ENCODE data around the gene ATXN3L. TPM values are rescaled to one million over a fixed set of nuclear protein-coding genes. Genes with fewer than 3 reads are reported as not detected.

ATXN3L gene
- not detected for total RNA-seq

DNA sequence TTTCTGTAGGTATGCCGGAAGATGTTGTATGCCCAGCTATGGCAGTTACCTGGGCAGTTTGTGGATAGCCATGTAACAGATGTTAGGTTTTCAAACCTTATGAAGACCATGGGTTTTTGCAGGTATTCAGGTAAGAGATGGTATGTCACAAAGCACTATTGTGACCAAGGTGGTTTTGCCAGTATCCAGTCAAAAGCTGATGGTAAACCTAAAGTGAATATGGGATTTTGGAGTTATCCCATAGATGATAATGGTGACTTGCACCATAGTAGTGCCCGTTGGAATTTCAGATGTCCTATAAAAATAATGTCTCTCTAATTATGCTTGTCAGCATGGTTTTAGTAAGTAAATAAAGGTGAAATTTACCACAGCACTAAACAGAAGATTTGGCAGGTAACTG lies at the start of gene ATXN3L:
Gene ATXN3L, minus strand, starts transcription at position 101 of the 400 bp plus-strand sequence. CDS start 119 bp downstream, outside the sequence.
- no peak for DNase-seq

DNA sequence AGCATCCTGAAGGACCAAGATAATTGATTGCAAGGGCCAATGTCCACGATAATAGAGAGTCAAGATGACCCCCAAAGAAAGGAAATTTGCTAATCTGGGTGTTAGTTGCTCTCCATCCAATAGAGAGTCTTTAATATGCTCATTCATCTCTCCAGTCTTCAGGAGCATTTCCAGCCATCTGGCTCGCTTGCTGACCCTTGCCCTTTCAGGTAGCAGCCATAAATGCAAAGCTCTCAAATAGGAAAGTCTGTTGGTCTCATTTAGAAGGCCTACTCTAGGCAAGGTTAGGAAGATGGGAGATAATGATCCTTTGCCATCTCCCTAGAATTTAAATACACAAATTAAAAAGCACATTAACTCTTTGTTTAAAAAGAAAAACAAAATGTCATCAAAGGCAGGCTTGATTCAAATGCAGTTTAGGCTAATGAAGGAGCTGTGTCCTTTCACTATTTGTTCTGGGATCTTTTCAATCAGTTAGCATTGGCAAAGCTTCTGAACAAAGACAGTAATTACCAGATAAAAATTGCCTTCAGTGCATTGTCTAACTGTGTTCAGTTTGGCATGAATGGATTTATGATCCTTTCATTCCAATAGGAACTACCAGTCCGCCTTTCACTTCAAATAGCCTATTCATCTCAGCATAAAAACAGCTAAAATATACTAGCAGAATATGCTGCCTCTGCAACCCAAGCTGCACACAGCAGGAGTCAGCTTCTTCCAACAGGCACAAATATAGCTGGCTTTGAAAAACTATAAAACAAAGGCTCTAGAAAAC lies 49.6 kb upstream of the ATXN3L start:
- DNase-seq: no peak

DNA sequence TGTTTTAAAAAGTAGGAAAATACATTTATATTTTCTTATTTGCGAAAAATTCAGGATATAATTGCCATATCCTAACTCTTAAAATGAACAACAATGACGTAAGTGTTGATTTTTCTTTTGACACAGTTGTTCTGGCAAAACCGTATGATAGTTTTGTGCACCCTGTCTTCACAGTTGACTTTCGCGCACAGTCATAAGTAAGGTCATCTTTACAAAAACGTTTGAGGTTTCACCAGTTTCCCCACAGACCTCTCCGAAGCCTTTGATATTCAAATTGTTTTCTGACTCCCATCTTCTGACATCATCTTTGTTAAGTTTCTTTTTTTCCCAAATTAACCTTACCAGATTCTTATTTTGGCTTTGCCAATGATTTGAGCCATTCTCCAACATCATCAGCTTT lies 48.1 kb upstream of the ATXN3L start:
- DNase-seq: no peak

DNA sequence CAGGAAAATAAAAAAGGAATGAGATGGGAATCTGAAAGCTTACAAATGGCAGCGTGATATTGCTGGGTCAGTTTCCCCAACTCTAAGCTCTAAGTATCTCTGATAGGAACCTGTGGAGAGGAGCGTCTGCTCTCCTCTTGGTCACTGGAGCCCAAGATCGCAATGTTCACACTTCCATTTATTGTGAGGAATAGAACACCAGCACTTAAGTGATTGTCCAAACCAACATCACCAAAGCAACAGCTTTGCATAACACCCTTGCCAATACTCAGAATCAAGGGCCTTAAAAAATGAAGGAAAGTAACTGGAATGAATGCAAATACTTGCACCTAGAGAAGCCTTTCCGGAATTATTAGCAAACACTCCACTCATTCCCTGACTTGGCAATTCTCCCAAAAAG lies 46.8 kb upstream of the ATXN3L start:
- DNase-seq: no peak

DNA sequence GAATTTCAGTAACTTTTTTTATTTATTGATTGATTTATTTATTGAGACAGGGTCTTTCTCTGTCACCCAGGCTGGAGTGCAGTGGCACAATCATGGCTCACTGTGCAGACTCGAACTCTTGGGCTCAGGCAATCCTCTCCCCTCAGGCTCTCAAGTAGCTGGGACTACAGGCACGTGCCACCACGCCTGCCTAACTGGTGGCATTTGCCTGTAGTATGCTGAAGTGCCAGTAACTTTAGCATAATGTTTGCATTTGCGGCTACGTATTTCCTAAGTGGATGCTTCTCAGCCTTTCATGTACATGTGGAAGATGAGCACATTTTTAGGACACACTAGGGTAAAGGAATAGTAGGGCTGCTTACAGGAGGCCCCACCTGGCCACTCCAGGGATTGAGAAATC lies 45.3 kb upstream of the ATXN3L start:
- no peak for DNase-seq

DNA sequence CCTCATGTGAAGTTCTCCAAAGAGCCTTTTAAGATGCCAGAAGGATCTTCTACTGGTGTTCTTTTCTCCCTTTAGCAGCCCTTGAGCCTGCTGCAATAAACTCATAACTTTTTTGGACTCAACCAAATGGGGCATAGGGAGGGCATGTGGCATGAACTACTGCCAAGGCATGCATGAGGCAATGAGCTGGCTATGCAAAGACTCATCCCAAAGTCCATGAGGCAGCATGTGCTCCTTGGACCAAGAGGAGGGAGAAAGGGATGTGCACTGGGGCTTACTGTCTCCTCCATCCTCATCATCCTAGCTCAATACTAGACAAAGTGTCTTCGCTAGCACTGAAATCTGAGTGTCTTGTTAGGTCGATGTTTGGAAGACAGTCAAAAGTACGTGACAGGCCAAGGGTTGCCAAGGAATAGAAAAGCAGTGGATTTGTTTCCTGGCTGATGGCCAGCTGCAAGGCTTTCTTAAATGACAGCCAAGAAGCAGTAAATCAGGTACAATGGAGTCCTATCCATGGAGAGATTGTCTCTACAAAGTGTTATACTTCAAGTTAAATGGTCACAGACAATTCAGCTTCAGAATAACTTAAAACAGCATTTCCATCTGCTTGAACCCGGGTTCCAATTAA lies 44.5 kb upstream of the ATXN3L start:
- no peak for DNase-seq

DNA sequence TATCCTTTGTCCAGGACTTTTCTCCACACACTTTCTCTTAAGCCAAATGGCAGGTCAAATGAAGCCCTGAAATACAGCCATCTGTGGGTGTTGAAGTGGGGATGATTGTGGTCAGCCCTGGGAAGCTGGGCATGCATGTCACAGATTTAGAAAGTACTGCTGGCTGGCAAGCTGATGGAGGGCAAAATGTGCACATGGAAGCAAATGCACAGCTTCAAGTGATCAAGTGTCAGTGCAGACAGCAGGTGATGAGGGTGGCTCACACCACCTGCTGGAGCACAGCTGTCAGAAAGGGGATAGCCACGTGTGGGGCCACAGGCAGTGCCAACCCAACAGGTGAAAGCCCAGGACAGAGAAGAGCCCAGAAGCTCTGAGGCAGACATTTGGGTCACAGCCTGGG lies 40.3 kb upstream of the ATXN3L start:
- no peak for DNase-seq

DNA sequence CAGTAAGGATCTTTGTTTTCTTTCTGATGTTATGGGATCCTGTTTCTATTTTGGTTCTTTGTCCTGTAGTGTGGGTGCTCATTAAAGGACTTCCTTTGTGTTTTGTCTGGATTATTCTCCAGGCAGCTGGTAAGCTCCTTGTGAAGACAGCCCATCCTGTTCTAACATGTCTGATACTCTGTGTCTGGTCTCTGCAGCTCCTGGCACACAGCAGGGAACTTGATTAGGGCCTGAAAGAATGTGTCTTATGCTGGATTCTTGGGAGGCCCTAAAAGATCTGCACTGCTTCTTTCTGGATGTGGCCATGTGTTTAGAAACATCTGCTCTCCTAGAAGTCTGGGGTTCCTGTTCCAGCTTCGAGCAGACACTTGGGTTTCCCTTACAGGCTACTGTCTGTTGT lies 38.1 kb upstream of the ATXN3L start:
- DNase-seq: no peak

DNA sequence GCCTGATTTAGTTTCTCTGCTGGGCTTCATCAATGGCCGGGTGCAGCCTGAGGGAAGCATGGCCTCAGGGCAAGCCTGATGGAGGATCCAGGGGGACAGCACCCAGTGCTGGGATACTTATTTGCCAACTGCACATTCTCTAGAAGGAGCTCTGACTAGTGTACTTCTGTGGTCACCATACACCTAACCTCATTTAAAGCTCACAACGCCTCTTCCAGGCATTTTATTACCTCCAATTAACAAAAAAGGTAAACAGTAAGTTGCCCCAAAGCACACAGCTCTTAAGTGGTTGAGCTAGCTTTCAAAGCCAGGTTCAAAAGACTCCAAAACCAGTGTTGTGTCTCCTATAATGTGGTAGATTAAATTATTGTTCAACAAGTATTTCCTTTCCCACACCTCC lies 26.8 kb upstream of the ATXN3L start:
- no peak for DNase-seq

DNA sequence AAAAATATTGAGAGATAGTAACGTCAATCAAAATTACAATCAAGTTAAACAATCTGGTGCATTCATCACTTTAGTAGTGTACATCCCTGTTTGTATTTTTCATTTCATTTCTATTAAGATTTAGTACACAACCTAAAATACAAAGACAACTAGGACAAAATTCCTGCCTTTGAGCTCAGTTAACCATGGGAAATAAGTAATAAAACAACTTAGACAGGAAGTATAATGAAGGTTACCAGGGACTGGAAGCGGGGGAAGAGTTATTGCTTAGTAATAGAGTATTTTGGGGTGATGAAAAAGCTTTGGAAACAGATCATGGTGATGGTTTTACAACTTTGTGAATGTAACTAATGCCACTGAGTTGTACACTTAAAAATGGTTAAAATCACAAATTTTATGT lies 25.6 kb upstream of the ATXN3L start:
- DNase-seq: no peak

DNA sequence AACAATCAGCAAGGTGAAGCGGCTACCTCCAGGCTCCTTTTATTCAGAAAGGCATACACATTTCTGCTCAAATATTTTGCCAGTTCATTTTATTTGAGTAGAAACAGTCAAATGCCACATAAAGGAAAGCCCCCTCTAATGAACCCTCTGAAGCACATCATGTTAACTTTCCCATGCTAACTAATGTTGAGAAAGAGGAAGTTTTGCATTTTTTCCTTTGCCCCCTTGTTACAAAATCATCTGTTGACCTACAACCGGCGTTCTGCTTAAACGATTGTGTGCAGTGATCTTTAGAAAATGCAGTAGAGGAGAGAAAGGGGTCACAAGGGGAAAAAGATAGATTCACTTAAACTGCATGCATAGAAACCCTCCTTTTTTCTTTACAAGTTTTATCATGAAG lies 25.2 kb upstream of the ATXN3L start:
- DNase-seq: no peak

DNA sequence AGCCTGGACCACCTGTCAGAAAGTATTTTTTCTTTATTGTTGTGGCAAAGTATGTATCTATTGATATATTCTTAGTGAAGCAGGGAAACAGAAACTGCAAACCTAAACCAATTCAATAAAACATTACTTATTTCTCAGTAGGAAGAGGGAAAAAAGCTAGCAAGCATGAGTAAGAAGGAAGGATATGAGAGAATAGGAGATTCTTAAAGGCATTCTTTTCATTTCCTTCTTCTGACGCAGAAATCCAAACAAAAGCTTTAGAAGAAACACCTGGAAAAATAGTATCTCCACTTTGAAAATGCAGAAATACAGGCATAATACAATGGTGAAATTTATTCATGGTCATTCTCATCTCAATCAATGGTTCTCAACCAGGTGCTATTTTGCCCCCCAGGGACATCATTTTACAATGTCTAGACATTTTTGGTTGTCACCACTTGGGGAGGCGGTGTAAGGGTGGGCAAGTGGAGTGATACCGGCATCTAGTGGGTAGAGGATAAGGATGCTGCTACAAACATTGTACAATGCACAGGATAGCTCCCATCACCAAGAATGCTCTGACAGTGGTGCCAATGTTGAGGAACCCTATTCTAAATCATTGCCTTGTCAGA lies 21.7 kb upstream of the ATXN3L start:
- no peak for DNase-seq

DNA sequence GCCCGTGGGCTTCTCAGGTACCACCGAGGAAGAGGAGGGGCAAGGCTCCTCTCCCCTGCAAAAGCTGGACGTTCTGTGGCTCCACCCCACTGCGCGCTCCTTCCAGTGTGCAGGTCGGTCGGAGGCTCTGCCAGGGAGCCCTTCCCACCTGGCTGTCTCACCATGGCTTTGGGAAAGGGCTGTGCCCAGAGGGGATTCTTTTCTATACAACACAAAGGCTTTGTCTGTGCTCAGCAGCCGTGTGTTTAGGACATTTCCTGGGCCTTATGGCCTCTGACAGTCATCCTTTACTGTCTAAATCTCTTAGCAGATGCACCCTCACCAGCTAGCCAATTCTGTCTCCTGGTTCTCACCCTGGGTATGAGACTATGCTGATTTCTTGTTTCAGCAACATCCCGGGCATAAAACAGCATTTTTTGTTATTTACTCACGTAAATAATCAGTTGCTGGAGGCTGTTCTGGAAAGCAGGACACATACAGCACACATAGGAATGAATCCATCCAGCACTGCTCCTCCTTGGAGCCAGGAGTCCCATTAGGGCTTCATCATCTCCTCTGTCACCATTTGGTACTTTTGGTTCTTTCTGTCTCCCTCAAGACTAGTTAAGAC lies 20.4 kb upstream of the ATXN3L start:
- no peak for DNase-seq

DNA sequence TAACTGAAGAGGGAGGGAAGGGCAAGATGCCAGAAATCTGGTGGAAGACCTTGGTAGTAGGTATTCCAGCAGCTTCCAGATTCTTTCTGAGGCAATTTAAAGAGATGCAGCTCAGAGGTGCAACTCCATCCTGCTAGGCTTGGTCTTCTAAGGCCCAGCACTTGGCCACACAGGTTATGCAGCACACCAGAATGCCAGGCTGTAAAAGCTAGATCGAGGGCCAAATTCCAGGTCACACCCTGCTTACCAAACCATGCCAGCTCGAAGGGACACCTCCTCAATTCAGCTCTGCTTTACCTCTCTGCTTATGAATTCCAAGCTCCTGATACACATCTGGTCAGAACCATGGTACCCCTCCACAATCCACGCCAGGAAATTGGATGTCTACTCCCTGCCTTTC lies 19.8 kb upstream of the ATXN3L start:
- no peak for DNase-seq

DNA sequence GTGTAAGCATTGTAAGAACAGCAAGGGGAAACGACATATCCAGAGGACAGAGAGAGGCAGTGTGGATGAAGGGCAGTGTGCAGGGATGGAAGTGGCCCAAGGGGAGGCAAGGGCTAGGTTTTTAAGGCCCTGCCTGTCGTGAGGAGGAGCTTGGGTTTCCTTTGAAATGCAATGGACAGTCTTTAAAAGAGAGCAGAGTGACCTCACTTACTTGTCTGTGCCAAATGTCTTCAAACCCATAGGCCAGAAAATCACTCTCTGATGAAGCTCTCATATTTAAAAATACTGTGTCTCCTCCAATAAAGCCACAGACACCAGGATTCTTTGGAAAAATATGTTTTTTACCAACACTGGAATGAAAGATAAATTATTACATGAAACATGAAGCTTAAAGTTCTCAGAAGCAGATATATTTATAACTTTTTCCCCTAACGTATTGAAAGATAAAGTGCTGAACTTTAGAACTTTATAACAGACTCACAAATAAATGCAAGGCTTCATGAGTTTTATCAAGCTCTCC lies 19.2 kb upstream of the ATXN3L start:
- no peak for DNase-seq

DNA sequence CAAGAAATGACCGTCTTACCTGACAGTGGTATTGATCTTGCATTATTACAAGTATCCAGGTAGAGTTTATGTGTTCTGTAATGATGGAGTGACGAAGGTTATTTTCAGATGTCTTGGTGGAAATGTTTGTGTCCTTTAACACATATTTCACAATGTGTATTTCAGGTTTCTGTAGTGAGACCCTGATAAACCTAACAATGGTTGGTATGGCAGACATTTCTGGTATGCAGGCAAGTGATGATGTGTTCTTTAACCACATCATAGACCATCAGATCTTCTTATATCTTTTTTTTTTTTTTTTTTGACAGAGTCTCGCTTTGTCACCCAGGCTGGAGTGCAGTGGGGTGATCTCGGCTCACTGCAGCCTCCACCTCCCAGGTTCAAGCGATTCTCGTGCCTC lies 14.6 kb upstream of the ATXN3L start:
- DNase-seq: no peak

DNA sequence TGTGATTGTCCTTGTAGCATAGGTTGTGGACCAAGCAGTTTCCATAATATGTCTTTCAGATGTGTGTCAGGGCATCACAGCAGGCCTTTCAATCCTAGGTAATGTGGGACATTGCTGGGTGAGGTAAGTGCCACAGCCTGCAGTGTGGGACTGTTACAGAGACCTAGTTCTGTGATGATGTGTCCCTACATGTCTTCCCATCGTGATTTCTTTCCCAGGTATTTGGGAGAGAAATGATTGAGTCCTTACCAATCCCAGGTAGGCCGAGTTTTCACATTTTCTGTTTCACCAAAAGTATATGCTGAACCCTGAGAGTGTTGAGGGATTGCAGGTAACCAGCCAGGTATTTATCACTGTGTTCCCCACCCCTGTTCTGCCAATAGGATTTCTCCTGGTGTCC lies 10.6 kb upstream of the ATXN3L start:
- DNase-seq: no peak

DNA sequence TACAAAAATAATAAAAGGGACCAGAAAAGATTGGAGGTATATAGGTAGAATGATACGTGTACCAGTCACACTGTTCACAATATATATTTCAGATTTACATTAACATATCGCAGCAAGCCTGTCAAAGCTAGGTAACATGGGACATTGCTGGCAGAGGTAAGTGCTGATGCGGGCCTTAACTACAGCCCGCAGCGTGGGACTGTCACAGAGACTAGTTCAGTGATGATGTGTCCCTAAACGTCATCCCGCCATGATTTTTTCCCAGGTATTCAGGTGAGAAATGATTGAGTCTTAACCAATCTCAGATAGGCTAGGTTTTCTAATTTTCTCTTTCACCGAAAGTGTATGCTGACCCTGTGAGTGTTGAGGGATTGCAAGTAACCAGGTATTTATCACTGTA lies 7.8 kb upstream of the ATXN3L start:
- no peak for DNase-seq

DNA sequence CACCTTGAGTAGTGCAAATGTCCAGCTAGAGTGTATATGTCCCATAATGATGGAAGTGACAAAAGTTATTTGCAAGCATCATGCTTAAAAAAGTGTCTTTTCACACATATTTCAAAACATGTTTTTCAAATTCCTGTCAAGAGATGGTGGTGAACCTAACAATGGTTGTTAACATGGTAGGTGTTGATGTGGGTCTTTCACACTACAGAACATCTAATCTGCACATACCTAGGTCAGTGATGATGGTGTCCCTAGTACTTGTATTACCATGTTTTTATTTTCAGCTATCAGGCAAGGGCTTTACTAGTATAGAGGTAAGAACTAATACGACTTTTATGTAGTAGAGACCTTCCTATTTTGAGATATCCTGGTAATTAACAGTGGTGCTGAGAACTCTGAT lies 3.4 kb upstream of the ATXN3L start:
- no peak for DNase-seq

DNA sequence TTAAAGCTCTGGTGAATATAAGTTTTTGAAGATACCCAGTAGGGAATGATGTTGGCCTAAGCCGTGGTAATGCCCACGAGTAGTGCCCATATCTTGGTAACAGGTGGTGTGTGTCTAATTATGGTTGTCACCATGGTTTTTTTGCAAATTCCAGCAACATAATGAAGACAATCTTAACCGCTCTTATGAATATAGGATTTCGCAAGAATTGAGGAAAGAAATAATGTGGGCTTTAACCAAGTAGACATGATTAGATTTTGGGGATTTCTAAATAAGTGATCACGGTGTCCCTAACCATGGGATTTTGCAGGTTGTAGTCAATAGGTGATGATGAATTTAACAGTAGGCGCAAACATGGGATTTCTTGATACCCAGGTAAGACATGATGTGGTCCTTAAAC lies 2.5 kb downstream of the ATXN3L start:
- DNase-seq: no peak

DNA sequence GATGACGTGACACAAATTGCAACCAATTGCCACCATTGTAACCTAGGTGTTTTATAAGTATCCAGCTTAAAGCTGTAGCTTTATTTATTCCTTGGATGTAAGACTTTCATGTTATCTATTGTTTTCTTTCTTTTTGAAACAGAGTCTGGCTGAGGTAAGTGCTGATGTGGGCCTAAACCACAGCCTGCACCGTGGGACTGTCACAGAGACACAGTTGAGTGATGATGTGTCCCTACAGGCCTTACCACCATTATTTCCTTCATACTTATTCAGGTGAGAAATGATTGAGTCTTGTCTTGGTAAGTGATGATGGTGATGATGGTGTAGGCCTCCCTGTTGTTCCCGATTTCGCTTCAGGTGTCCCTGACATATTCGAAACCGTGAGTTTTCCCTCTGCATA lies 8.3 kb downstream of the ATXN3L start:
- DNase-seq: no peak

DNA sequence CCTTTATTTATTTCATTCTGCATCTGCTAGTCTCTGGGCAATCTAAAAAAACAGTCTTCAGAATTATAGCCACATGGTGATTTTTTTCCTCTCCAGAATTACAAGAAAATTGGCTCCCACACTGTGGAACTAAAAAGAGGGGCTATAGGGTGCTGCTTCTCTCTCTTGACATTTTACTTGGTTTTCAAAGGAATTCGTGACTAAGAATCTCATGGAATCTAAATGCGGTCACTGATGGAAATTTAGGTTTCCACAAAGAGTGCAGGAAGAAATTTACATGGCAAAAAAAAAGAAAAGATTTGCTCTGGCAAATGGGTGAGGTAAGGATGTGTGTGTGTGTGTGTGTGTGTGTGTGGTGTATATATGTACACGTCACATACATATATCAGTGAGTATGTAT lies 10.2 kb downstream of the ATXN3L start:
- no peak for DNase-seq

DNA sequence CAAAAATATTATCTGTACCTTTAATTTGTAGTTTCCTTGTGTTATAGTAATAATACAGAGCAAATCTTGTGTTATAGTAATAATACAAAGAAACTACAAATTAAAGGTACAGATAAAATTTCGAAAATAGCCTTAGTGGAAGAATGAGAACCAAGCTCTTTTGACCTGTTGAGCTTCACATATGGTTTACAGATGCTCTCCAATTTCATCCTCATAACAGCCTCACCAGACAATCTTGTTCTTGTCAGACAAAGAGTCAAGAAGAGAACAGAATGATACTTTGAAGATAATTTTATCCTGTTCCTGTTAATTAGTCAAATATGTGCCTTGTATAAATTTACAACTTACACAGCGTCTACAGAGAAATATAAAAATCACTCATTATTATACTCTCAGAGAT lies 12.8 kb downstream of the ATXN3L start:
- DNase-seq: no peak

DNA sequence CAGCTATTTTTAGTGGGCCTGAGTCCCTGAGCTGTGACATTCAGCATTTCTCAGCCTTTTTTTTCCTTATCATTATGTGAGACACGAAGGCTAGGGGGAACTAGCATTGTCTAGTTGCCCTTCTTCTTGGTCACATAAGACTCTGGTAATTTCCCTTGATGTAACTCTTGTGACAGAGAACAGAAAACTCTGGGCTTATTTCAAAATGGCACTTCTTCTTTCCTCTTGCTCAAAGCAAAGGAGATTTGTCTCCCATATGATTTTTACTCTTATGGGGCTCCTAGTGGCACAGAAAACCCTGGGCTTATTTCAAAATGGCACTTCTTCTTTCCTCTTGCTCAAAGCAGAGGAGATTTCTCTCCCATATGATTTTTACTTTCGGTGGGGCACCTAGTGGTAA lies 14.7 kb downstream of the ATXN3L start:
- no peak for DNase-seq

Data from effector CD4-positive, alpha-beta T cell (primary cell).